Measurements from ENCODE around the gene SFXN4.
"Not testable (repeated sequence)": the region's sequence is repeated elsewhere in the genome, so short reads cannot be mapped to it uniquely, and the experiment has no call there.

Gene SFXN4

GRCh38 chr10:119190954-119191785 is 25.7 kb upstream of the SFXN4 start:
- no peak for DNase-seq (ENCODE audit: insufficient read length, low spot score)
- TF ChIP-seq POLR2AphosphoS5 (IDR thresholded peaks at IDR 0.05; ENCODE audit: low read depth, low read length) = no peak
- TF ChIP-seq POLR2A (IDR thresholded peaks at IDR 0.05; ENCODE audit: low read depth, low read length) = no peak
- no peak for TF ChIP-seq PAX5 (IDR thresholded peaks at IDR 0.05; ENCODE audit: insufficient read depth, low read length, severe bottlenecking)
- no peak for TF ChIP-seq SPI1 (IDR thresholded peaks at IDR 0.05; ENCODE audit: low read depth, low read length)
- no peak for TF ChIP-seq POU2F2 (IDR thresholded peaks at IDR 0.05; ENCODE audit: low read depth, low read length)
- TF ChIP-seq TAF1 (IDR thresholded peaks at IDR 0.05; ENCODE audit: low read depth, low read length) = no peak
- FAIRE-seq = no peak

GRCh38 chr10:119190353-119190752 is 24.8 kb upstream of the SFXN4 start:
- TF ChIP-seq PAX5 (IDR thresholded peaks at IDR 0.05; ENCODE audit: insufficient read depth, low read length, severe bottlenecking) = no peak
- no peak for TF ChIP-seq POLR2A (IDR thresholded peaks at IDR 0.05; ENCODE audit: low read depth, low read length)
- TF ChIP-seq SPI1 (IDR thresholded peaks at IDR 0.05; ENCODE audit: low read depth, low read length) = no peak
- no peak for TF ChIP-seq POU2F2 (IDR thresholded peaks at IDR 0.05; ENCODE audit: low read depth, low read length)
- TF ChIP-seq TAF1 (IDR thresholded peaks at IDR 0.05; ENCODE audit: low read depth, low read length) = no peak
- no peak for TF ChIP-seq POLR2AphosphoS5 (IDR thresholded peaks at IDR 0.05; ENCODE audit: low read depth, low read length)
- DNase-seq (ENCODE audit: insufficient read length, low spot score) (no peak), FAIRE-seq (peak; percentile 5)

GRCh38 chr10:119189811-119190282 is 24.3 kb upstream of the SFXN4 start:
- TF ChIP-seq SPI1 (IDR thresholded peaks at IDR 0.05; ENCODE audit: low read depth, low read length) (no peak), POU2F2 (IDR thresholded peaks at IDR 0.05; ENCODE audit: low read depth, low read length) (no peak), PAX5 (IDR thresholded peaks at IDR 0.05; ENCODE audit: insufficient read depth, low read length, severe bottlenecking) (no peak), POLR2AphosphoS5 (IDR thresholded peaks at IDR 0.05; ENCODE audit: low read depth, low read length) (no peak)
- DNase-seq (ENCODE audit: insufficient read length, low spot score) = no peak
- FAIRE-seq = peak; percentile 67

- FAIRE-seq (no peak), DNase-seq (ENCODE audit: insufficient read length, low spot score) (no peak)
- no peak for TF ChIP-seq SPI1 (IDR thresholded peaks at IDR 0.05; ENCODE audit: low read depth, low read length)
- TF ChIP-seq POU2F2 (IDR thresholded peaks at IDR 0.05; ENCODE audit: low read depth, low read length) = no peak
- TF ChIP-seq PAX5 (IDR thresholded peaks at IDR 0.05; ENCODE audit: insufficient read depth, low read length, severe bottlenecking) = no peak
- no peak for TF ChIP-seq TAF1 (IDR thresholded peaks at IDR 0.05; ENCODE audit: low read depth, low read length)
- no peak for TF ChIP-seq POLR2AphosphoS5 (IDR thresholded peaks at IDR 0.05; ENCODE audit: low read depth, low read length)
- no peak for TF ChIP-seq POLR2A (IDR thresholded peaks at IDR 0.05; ENCODE audit: low read depth, low read length)
Measured at GRCh38 chr10:119183664-119184412, 18.3 kb upstream of the SFXN4 start.

GRCh38 chr10:119180850-119181400 is 15.4 kb upstream of the SFXN4 start:
- not testable (repeated sequence) for FAIRE-seq; DNase-seq (ENCODE audit: insufficient read length, low spot score)

GRCh38 chr10:119178372-119179119 is 13.0 kb upstream of the SFXN4 start, which contains the start of gene PRDX3:
Gene PRDX3 (minus strand): TSS chr10:119178812. CDS start chr10:119178790, 22 bp downstream.
- TF ChIP-seq PAX5 (IDR thresholded peaks at IDR 0.05; ENCODE audit: insufficient read depth, low read length, severe bottlenecking) (no peak), TAF1 (IDR thresholded peaks at IDR 0.05; ENCODE audit: low read depth, low read length) (peak; percentile 96), POU2F2 (IDR thresholded peaks at IDR 0.05; ENCODE audit: low read depth, low read length) (no peak), POLR2A (IDR thresholded peaks at IDR 0.05; ENCODE audit: low read depth, low read length) (peak; percentile 91), POLR2AphosphoS5 (IDR thresholded peaks at IDR 0.05; ENCODE audit: low read depth, low read length) (peak; percentile 93), SPI1 (IDR thresholded peaks at IDR 0.05; ENCODE audit: low read depth, low read length) (no peak)
- DNase-seq (ENCODE audit: insufficient read length, low spot score) = peak; percentile 79
- peak; percentile 78 for FAIRE-seq

- no peak for FAIRE-seq
- DNase-seq (ENCODE audit: insufficient read length, low spot score) = no peak
- TF ChIP-seq PAX5 (IDR thresholded peaks at IDR 0.05; ENCODE audit: insufficient read depth, low read length, severe bottlenecking) (no peak), TAF1 (IDR thresholded peaks at IDR 0.05; ENCODE audit: low read depth, low read length) (no peak), POLR2A (IDR thresholded peaks at IDR 0.05; ENCODE audit: low read depth, low read length) (no peak), SPI1 (IDR thresholded peaks at IDR 0.05; ENCODE audit: low read depth, low read length) (no peak), POU2F2 (IDR thresholded peaks at IDR 0.05; ENCODE audit: low read depth, low read length) (no peak), POLR2AphosphoS5 (IDR thresholded peaks at IDR 0.05; ENCODE audit: low read depth, low read length) (no peak)
Measured at GRCh38 chr10:119177708-119178371, 12.3 kb upstream of the SFXN4 start.

- no peak for DNase-seq (ENCODE audit: insufficient read length, low spot score)
- TF ChIP-seq TAF1 (IDR thresholded peaks at IDR 0.05; ENCODE audit: low read depth, low read length) = no peak
- TF ChIP-seq POLR2AphosphoS5 (IDR thresholded peaks at IDR 0.05; ENCODE audit: low read depth, low read length) = no peak
- no peak for TF ChIP-seq POU2F2 (IDR thresholded peaks at IDR 0.05; ENCODE audit: low read depth, low read length)
- TF ChIP-seq PAX5 (IDR thresholded peaks at IDR 0.05; ENCODE audit: insufficient read depth, low read length, severe bottlenecking) = no peak
- no peak for TF ChIP-seq SPI1 (IDR thresholded peaks at IDR 0.05; ENCODE audit: low read depth, low read length)
- TF ChIP-seq POLR2A (IDR thresholded peaks at IDR 0.05; ENCODE audit: low read depth, low read length) = no peak
- no peak for FAIRE-seq
Measured at GRCh38 chr10:119176166-119176565, 10.7 kb upstream of the SFXN4 start.

Data from GM12891 (cell line).